H9 (cell line): ENCODE data around the gene MZF1. TPM values are rescaled to one million over a fixed set of nuclear protein-coding genes. Genes with fewer than 3 reads are reported as not detected.
"Not testable (repeated sequence)": the region's sequence is repeated elsewhere in the genome, so short reads cannot be mapped to it uniquely, and the experiment has no call there.

Experiments used
- DNase-seq: peaks from one replicate; pipeline ENCODE4 v3.0.0-alpha.2; 2017
- H2AFZ ChIP-seq: one replicate; pipeline ENCODE4 v1.6.1; 2013; ENCODE audit warnings: mild to moderate bottlenecking, low read length, control low read depth, moderate library complexity
- H2AK5ac ChIP-seq: 2 replicates; pipeline ENCODE4 v1.6.1; 2013; ENCODE audit warnings: low read length, control low read depth, mixed read lengths; ENCODE audit not compliant: insufficient read length
- H2BK120ac ChIP-seq: one replicate; pipeline ENCODE4 v1.6.1; 2013; ENCODE audit warnings: low read depth, mild to moderate bottlenecking, low read length, control low read depth, inconsistent platforms; ENCODE audit not compliant: poor library complexity, severe bottlenecking
- H2BK12ac ChIP-seq: 2 replicates; pipeline ENCODE4 v1.6.1; 2013; ENCODE audit warnings: low read length, control low read depth, mixed read lengths, low read depth; ENCODE audit not compliant: insufficient read length
- H2BK15ac ChIP-seq: 2 replicates; pipeline ENCODE4 v1.6.1; 2013; ENCODE audit warnings: low read depth, low read length, control low read depth
- H2BK20ac ChIP-seq: one replicate; pipeline ENCODE4 v1.6.1; 2013; ENCODE audit warnings: low read depth, mild to moderate bottlenecking, low read length, control low read depth, inconsistent platforms; ENCODE audit not compliant: poor library complexity, severe bottlenecking
- H2BK5ac ChIP-seq: 2 replicates; pipeline ENCODE4 v1.6.1; 2013; ENCODE audit warnings: low read length, control low read depth, mixed read lengths; ENCODE audit not compliant: insufficient read length
- H3K14ac ChIP-seq: 2 replicates; pipeline ENCODE4 v1.6.1; 2013; ENCODE audit warnings: low read length, control low read depth; ENCODE audit not compliant: insufficient read depth
- H3K18ac ChIP-seq: 2 replicates; pipeline ENCODE4 v1.6.1; 2013; ENCODE audit warnings: low read depth, mild to moderate bottlenecking, mixed read lengths, low read length, control low read depth; ENCODE audit not compliant: insufficient read length
- H3K23ac ChIP-seq: 2 replicates; pipeline ENCODE4 v1.6.1; 2013; ENCODE audit warnings: low read length, control low read depth, mixed read lengths, low read depth; ENCODE audit not compliant: insufficient read length
- H3K23me2 ChIP-seq: 2 replicates; pipeline ENCODE4 v1.6.1; 2013; ENCODE audit warnings: low read depth, mild to moderate bottlenecking, mixed read lengths, low read length, control low read depth; ENCODE audit not compliant: insufficient read length, poor library complexity, severe bottlenecking
- H3K27ac ChIP-seq: 2 replicates; pipeline ENCODE4 v1.5.1; 2013; ENCODE audit warnings: low read length, control low read depth, mixed read lengths, low read depth; ENCODE audit not compliant: insufficient read length
- H3K27me3 ChIP-seq: 2 replicates; pipeline ENCODE4 v1.6.1; 2013; ENCODE audit warnings: low read length, control low read depth, inconsistent platforms; ENCODE audit not compliant: insufficient read depth
- H3K4ac ChIP-seq: 2 replicates; pipeline ENCODE4 v1.6.1; 2013; ENCODE audit warnings: low read depth, mild to moderate bottlenecking, control low read depth, inconsistent platforms, low read length, moderate library complexity
- H3K4me1 ChIP-seq: 2 replicates; pipeline ENCODE4 v1.6.1; 2013; ENCODE audit warnings: low read length, control low read depth, inconsistent platforms; ENCODE audit not compliant: insufficient read depth
- H3K4me2 ChIP-seq: 2 replicates; pipeline ENCODE4 v1.6.1; 2013; ENCODE audit warnings: low read length, control low read depth, mixed read lengths; ENCODE audit not compliant: insufficient read length, insufficient read depth
- H3K56ac ChIP-seq: 2 replicates; pipeline ENCODE4 v1.6.1; 2013; ENCODE audit warnings: low read depth, mild to moderate bottlenecking, mixed read lengths, low read length, control low read depth; ENCODE audit not compliant: insufficient read length
- H3K79me1 ChIP-seq: 2 replicates; pipeline ENCODE4 v1.6.1; 2013; ENCODE audit warnings: low read depth, mild to moderate bottlenecking, moderate library complexity, low read length, control low read depth, inconsistent platforms; ENCODE audit not compliant: insufficient read depth, poor library complexity, severe bottlenecking
- H3K79me2 ChIP-seq: 2 replicates; pipeline ENCODE4 v1.6.1; 2013; ENCODE audit warnings: low read length, control low read depth, inconsistent platforms; ENCODE audit not compliant: insufficient read depth
- H3K9ac ChIP-seq: 2 replicates; pipeline ENCODE4 v1.6.1; 2013; ENCODE audit warnings: low read length, control low read depth, mixed read lengths; ENCODE audit not compliant: insufficient read length; ENCODE audit errors: extremely low read depth
- H3K9me3 ChIP-seq: one replicate; pipeline ENCODE4 v1.6.1; 2013; ENCODE audit warnings: low read depth, low read length, inconsistent platforms; ENCODE audit not compliant: control insufficient read depth
- H3T11ph ChIP-seq: one replicate; pipeline ENCODE4 v1.6.1; 2013; ENCODE audit warnings: mild to moderate bottlenecking, low read length, control low read depth, inconsistent platforms
- H4K20me1 ChIP-seq: one replicate; pipeline ENCODE4 v1.6.1; 2013; ENCODE audit not compliant: control insufficient read depth, insufficient read length, insufficient read depth
- H4K5ac ChIP-seq: 2 replicates; pipeline ENCODE4 v1.6.1; 2013; ENCODE audit warnings: low read depth, mild to moderate bottlenecking, mixed read lengths, low read length, control low read depth; ENCODE audit not compliant: insufficient read length
- H4K8ac ChIP-seq: replicated peaks from 2 replicates; pipeline ENCODE4 v1.6.1; 2013; ENCODE audit warnings: low read length, control low read depth, mixed read lengths, low read depth; ENCODE audit not compliant: insufficient read length
- H4K91ac ChIP-seq: 2 replicates; pipeline ENCODE4 v1.6.1; 2013; ENCODE audit warnings: low read depth, mild to moderate bottlenecking, moderate library complexity, mixed read lengths, low read length, control low read depth; ENCODE audit not compliant: insufficient read length
- H3K27ac Mint-ChIP-seq, 3 experiments: 2 replicates in 2 of 3; 3 replicates in 1 of 3; pipeline ENCODE4 v1.8.0; 2020 to 2021; ENCODE audit warnings: mixed read lengths in 3 of 3, mild to moderate bottlenecking in 1 of 3, moderate library complexity in 1 of 3
- H3K27me3 Mint-ChIP-seq: 2 replicates; pipeline ENCODE4 v1.8.0; 2021; ENCODE audit warnings: low read depth, mild to moderate bottlenecking, moderate library complexity, mixed read lengths
- H3K36me3 Mint-ChIP-seq, 3 experiments: 2 replicates in 2 of 3; 3 replicates in 1 of 3; pipeline ENCODE4 v1.8.0; 2020 to 2021; ENCODE audit warnings: low read depth in 3 of 3, mixed read lengths in 3 of 3; ENCODE audit not compliant: insufficient read depth in 1 of 3
- H3K4me1 Mint-ChIP-seq, 2 experiments: 2 replicates each; pipeline ENCODE4 v1.8.0; 2020; ENCODE audit warnings: mixed read lengths in 2 of 2
- H3K4me3 Mint-ChIP-seq, 2 experiments: 2 replicates in 1 of 2; 3 replicates in 1 of 2; pipeline ENCODE4 v1.8.0; 2020 to 2021; ENCODE audit warnings: mild to moderate bottlenecking in 2 of 2, mixed read lengths in 2 of 2, moderate library complexity in 1 of 2
- H3K9me3 Mint-ChIP-seq, 2 experiments: 2 replicates in 1 of 2; 3 replicates in 1 of 2; pipeline ENCODE4 v1.8.0; 2020; ENCODE audit warnings: mild to moderate bottlenecking in 2 of 2, mixed read lengths in 2 of 2, moderate library complexity in 1 of 2
- WGBS: extraction: QIAGEN DNeasy Blood & Tissue Kit; methylation state at CpG from one replicate; pipeline ENCODE4 v1.1.7; 2013; ENCODE audit warnings: missing lambda C conversion rate, low lambda C conversion rate, mixed read lengths; ENCODE audit not compliant: insufficient read length; ENCODE audit errors: extremely low coverage; 5-methylcytosine and 5-hydroxymethylcytosine counted together
- total RNA-seq: library from RNA; stranded (reverse); gene quantifications from 2 replicates; pipeline ENCODE4 v1.2.1, GENCODE V29; 2021

Gene MZF1
- total RNA-seq, 1 experiment from 2014 or later, result 23.6 TPM

- H3K4me2 ChIP-seq, H3K14ac ChIP-seq, H2AFZ ChIP-seq, H3K4me1 Mint-ChIP-seq, H3K9me3 Mint-ChIP-seq, H3K18ac ChIP-seq, H3K23ac ChIP-seq, H3K4ac ChIP-seq, H2BK15ac ChIP-seq, H2BK5ac ChIP-seq, H3K79me2 ChIP-seq, H3K4me1 ChIP-seq, H3K9me3 ChIP-seq, H4K5ac ChIP-seq, DNase-seq, H3K36me3 Mint-ChIP-seq, H3K9ac ChIP-seq, H3K27ac Mint-ChIP-seq, H3K23me2 ChIP-seq, H2BK120ac ChIP-seq, H2AK5ac ChIP-seq, H3K27ac ChIP-seq, H3K79me1 ChIP-seq, H3K56ac ChIP-seq, H2BK12ac ChIP-seq, H3K4me3 Mint-ChIP-seq, H3T11ph ChIP-seq, H4K91ac ChIP-seq, H3K27me3 Mint-ChIP-seq, H4K8ac ChIP-seq, H4K20me1 ChIP-seq, H2BK20ac ChIP-seq, H3K27me3 ChIP-seq: not testable (repeated sequence)
- WGBS, result no CpG with 5 or more reads among the region's 62 CpGs
These were observed 33.2 kb upstream of the MZF1 start for GRCh38 chr19:58606251-58606896.
